H1 (cell line): Measurements from ENCODE around the gene BRD4. TPM values are rescaled to one million over a fixed set of nuclear protein-coding genes. Genes with fewer than 3 reads are reported as not detected.

Experiments
- CTCF ChIA-PET: fragments of 300-600 bp; sonication (Branson Sonifier 250); formaldehyde crosslinking; loops from one replicate; lab custom pipeline; 2021; ENCODE audit not compliant: partially characterized antibody; lab: Charles Lee
- POLR2A ChIA-PET: fragments of 300-600 bp; sonication (Branson Sonifier 250); formaldehyde crosslinking; loops from one replicate; lab custom pipeline; 2021; ENCODE audit warnings: inconsistent platforms; ENCODE audit not compliant: partially characterized antibody; lab: Charles Lee
- DNase-seq, 2 experiments: peaks; one replicate each; pipeline versions ENCODE4 v3.0.0 to v3.0.0-alpha.2; 2010 to 2022; ENCODE audit warnings: low spot score in 2 of 2, low read depth in 1 of 2, mixed read lengths in 1 of 2
- FAIRE-seq: peaks from 2 replicates; lab custom pipeline; 2011; peaks lifted over from hg19 to GRCh38; lab: Jason Lieb, UNC
- H2AFZ ChIP-seq: 2 replicates; pipeline ENCODE4 v1.8.1; 2012; ENCODE audit warnings: low read length, inconsistent platforms
- H2AK5ac ChIP-seq: 2 replicates; pipeline ENCODE4 v1.6.1; 2013; ENCODE audit warnings: low read depth, low read length
- H2BK120ac ChIP-seq: replicated peaks from 2 replicates; pipeline ENCODE3; 2013; ENCODE audit warnings: low read depth, low read length, inconsistent platforms
- H2BK12ac ChIP-seq: 2 replicates; pipeline ENCODE4 v1.6.1; 2013; ENCODE audit warnings: low read depth, low read length
- H2BK15ac ChIP-seq: 2 replicates; pipeline ENCODE4 v1.6.1; 2013; ENCODE audit warnings: low read length
- H2BK20ac ChIP-seq: 2 replicates; pipeline ENCODE4 v1.6.1; 2013; ENCODE audit warnings: low read length
- H2BK5ac ChIP-seq: 2 replicates; pipeline ENCODE4 v1.6.1; 2013; ENCODE audit warnings: low read depth, low read length
- H3K14ac ChIP-seq: 2 replicates; pipeline ENCODE4 v1.6.1; 2013; ENCODE audit warnings: inconsistent platforms; ENCODE audit not compliant: insufficient read length
- H3K18ac ChIP-seq: 2 replicates; pipeline ENCODE4 v1.6.1; 2013; ENCODE audit warnings: low read length; ENCODE audit errors: extremely low read depth
- H3K23ac ChIP-seq: 2 replicates; pipeline ENCODE4 v1.6.1; 2013; ENCODE audit warnings: inconsistent platforms; ENCODE audit not compliant: insufficient read length
- H3K23me2 ChIP-seq: 2 replicates; pipeline ENCODE4 v1.6.1; 2013; ENCODE audit warnings: low read depth, low read length
- H3K27ac ChIP-seq: 2 replicates; pipeline ENCODE4 v1.6.1; 2011; ENCODE audit warnings: low read depth, low read length, inconsistent platforms
- H3K27me3 ChIP-seq, 4 experiments: replicated peaks in 1 of 4; 1 replicate in 1 of 4; 2 replicates in 3 of 4; pipeline versions ENCODE4 v1.6.1 to v1.8.1; 2011 to 2013; ENCODE audit warnings: low read length in 3 of 4, mild to moderate bottlenecking in 3 of 4, inconsistent platforms in 2 of 4, mixed read lengths in 2 of 4, moderate library complexity in 1 of 4; ENCODE audit not compliant: control insufficient read depth in 3 of 4, insufficient read depth in 3 of 4; ENCODE audit errors: extremely low read depth in 1 of 4
- H3K36me3 ChIP-seq, 4 experiments: 2 replicates each; pipeline versions ENCODE4 v1.6.1 to v1.8.1; 2011 to 2013; ENCODE audit warnings: mild to moderate bottlenecking in 4 of 4, low read length in 3 of 4, moderate library complexity in 2 of 4, control low read depth in 1 of 4, inconsistent platforms in 1 of 4; ENCODE audit not compliant: insufficient read depth in 4 of 4, control insufficient read depth in 2 of 4
- H3K4ac ChIP-seq: replicated peaks from 2 replicates; pipeline ENCODE3; 2013; ENCODE audit warnings: low read length, low read depth, mixed read lengths, inconsistent platforms; ENCODE audit not compliant: insufficient read length
- H3K4me1 ChIP-seq, 4 experiments: replicated peaks in 1 of 4; 1 replicate in 1 of 4; 2 replicates in 3 of 4; pipeline versions ENCODE4 v1.6.1 to v1.8.1; 2011 to 2013; ENCODE audit warnings: low read length in 3 of 4, inconsistent platforms in 2 of 4, mixed read lengths in 1 of 4; ENCODE audit not compliant: insufficient read depth in 4 of 4, control insufficient read depth in 3 of 4
- H3K4me2 ChIP-seq, 2 experiments: 2 replicates each; pipeline versions ENCODE4 v1.6.1 to v1.8.1; 2011 to 2013; ENCODE audit warnings: low read depth in 2 of 2, low read length in 2 of 2, control low read depth in 1 of 2, inconsistent platforms in 1 of 2, mild to moderate bottlenecking in 1 of 2; ENCODE audit not compliant: insufficient read depth in 1 of 2
- H3K4me3 ChIP-seq, 4 experiments: fragments of 200-600, 300-600 bp in 1 of 4; sonication (generic), shearing (Covaris generic), sonication (Bioruptor Twin) in 1 of 4; 2 replicates each; pipeline versions ENCODE4 v1.5.1 to v1.8.1; 2011 to 2016; ENCODE audit warnings: low read length in 4 of 4, low read depth in 3 of 4, control low read depth in 2 of 4, inconsistent platforms in 2 of 4, mild to moderate bottlenecking in 2 of 4, mixed read lengths in 1 of 4, moderate library complexity in 1 of 4; ENCODE audit not compliant: insufficient read depth in 2 of 4; ENCODE audit errors: extremely low read depth in 1 of 4
- H3K56ac ChIP-seq: replicated peaks from 2 replicates; pipeline ENCODE3; 2013; ENCODE audit warnings: low read depth, mild to moderate bottlenecking, mixed read lengths, low read length, inconsistent platforms; ENCODE audit not compliant: insufficient read length
- H3K79me1 ChIP-seq: 2 replicates; pipeline ENCODE4 v1.6.1; 2013; ENCODE audit warnings: low read depth, low read length, control low read depth
- H3K79me2 ChIP-seq, 2 experiments: 2 replicates each; pipeline versions ENCODE4 v1.6.1 to v1.8.1; 2012 to 2013; ENCODE audit warnings: low read length in 2 of 2, mild to moderate bottlenecking in 2 of 2, inconsistent platforms in 1 of 2; ENCODE audit not compliant: insufficient read depth in 2 of 2, control insufficient read depth in 1 of 2
- H3K9ac ChIP-seq, 4 experiments: replicated peaks in 1 of 4; 1 replicate in 1 of 4; 2 replicates in 3 of 4; pipeline versions ENCODE4 v1.6.1 to v1.8.1; 2011 to 2013; ENCODE audit warnings: low read depth in 3 of 4, low read length in 3 of 4, control low read depth in 2 of 4, mild to moderate bottlenecking in 2 of 4, moderate library complexity in 2 of 4, inconsistent platforms in 1 of 4; ENCODE audit errors: extremely low read depth in 1 of 4
- H3K9me3 ChIP-seq, 2 experiments: 2 replicates each; pipeline versions ENCODE4 v1.6.1 to v1.8.1; 2012 to 2013; ENCODE audit warnings: mild to moderate bottlenecking in 2 of 2, moderate library complexity in 2 of 2, control low read depth in 1 of 2, inconsistent platforms in 1 of 2, low read depth in 1 of 2, low read length in 1 of 2, mixed read lengths in 1 of 2; ENCODE audit not compliant: insufficient read depth in 2 of 2
- H4K20me1 ChIP-seq, 2 experiments: replicated peaks in 1 of 2; 2 replicates each; pipeline versions ENCODE3 to v1.8.1; 2011 to 2013; ENCODE audit warnings: inconsistent platforms in 2 of 2, low read length in 2 of 2, mild to moderate bottlenecking in 1 of 2; ENCODE audit not compliant: insufficient read depth in 2 of 2, control insufficient read depth in 1 of 2
- H4K5ac ChIP-seq: 2 replicates; pipeline ENCODE4 v1.6.1; 2013; ENCODE audit warnings: low read length, low read depth, mixed read lengths, inconsistent platforms; ENCODE audit not compliant: insufficient read length
- H4K8ac ChIP-seq: 2 replicates; pipeline ENCODE4 v1.8.0; 2013; ENCODE audit warnings: mild to moderate bottlenecking, moderate library complexity, low read length, inconsistent platforms; ENCODE audit not compliant: insufficient read depth; ENCODE audit errors: extremely low read depth
- H4K91ac ChIP-seq: replicated peaks from 2 replicates; pipeline ENCODE3; 2013; ENCODE audit warnings: low read length, mixed read lengths, inconsistent platforms; ENCODE audit not compliant: insufficient read length
- EZH2 ChIP-seq: fragments of 200-600 bp; sonication (generic); IDR thresholded peaks from 2 replicates; pipeline ENCODE4 v1.7.1; 2012; ENCODE audit warnings: low read depth, mild to moderate bottlenecking, moderate library complexity, low read length, inconsistent platforms; ENCODE audit not compliant: severe bottlenecking
- GABPA ChIP-seq: IDR thresholded peaks from 2 replicates; pipeline ENCODE4 v1.6.1; 2011; ENCODE audit warnings: mild to moderate bottlenecking, low read length, moderate library complexity, borderline replicate concordance; ENCODE audit not compliant: insufficient read depth
- WGBS, 2 experiments: shearing (Covaris generic) in 1 of 2; methylation state at CpG; one replicate each; pipeline versions ENCODE4 v1.1.6 to v1.1.7; 2013 to 2015; ENCODE audit warnings: low lambda C conversion rate in 2 of 2, mixed read lengths in 2 of 2, inconsistent platforms in 1 of 2, low coverage in 1 of 2, missing lambda C conversion rate in 1 of 2; ENCODE audit not compliant: insufficient replicate concordance in 2 of 2, insufficient coverage in 1 of 2, insufficient read length in 1 of 2; ENCODE audit errors: extremely low coverage in 1 of 2, missing lambda C conversion rate in 1 of 2; 5-methylcytosine and 5-hydroxymethylcytosine counted together
- polyA plus RNA-seq, 7 experiments: library from polyadenylated mRNA; depleted of rRNA in 3 of 7; stranded (reverse) in 5 of 7; unstranded in 2 of 7; fragments of >200 nt in 5 of 7; fragments of 200-250 nt in 2 of 7; gene quantifications; 1 replicate in 5 of 7; 2 replicates in 1 of 7; 4 replicates in 1 of 7; pipeline versions ENCODE4 v1.2.1 to v1.2.3, GENCODE V29; 2011 to 2013; ENCODE audit warnings: missing spikeins in 2 of 7, mixed read lengths in 2 of 7
- total RNA-seq: library from RNA; stranded (reverse); fragmentation: NEBNext Ultra II Directional; extraction: Animal tissue kit (Norgen Biotek cat#: 25700); gene quantifications from 2 replicates; pipeline ENCODE4 v1.2.1, GENCODE V29; 2021

Gene BRD4
- total and polyA plus RNA-seq, 2 of the 8 experiments (the other 6 are each of a cell fraction or from before 2014, with no cell fraction given) = 14.1 to 146 TPM

DNA sequence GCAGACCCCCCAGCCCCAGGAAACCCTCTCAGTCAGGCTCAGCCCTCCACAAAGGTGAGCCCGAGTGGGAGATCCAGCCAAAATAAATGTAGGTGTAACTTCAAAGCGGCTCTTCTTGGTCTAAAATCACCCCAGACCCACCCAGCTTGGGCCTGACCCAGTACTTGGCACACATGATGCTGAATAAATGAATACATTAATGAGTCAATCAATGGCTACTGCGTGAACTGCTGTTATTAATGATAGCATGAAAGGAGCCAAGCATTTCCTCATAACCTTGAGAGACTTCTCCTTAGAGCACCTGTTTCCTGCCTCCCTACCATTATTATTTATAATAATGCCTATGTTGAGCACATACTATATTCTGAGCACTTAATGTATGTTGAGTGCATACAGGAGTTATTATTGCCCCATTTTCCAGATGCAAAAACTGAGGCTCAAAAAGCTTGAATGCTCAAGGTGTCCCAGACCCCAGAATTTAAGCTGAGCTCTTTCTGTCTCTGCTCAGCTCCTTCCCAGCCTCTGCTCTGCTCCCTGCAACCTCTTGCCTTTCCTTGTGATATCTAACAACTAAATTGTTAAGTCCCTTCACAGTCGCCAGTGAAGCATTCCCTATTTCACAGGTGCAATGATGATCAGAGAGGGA is 135.9 kb downstream of the BRD4 start:
- peaks cover 6 to 44% of the 10 kb centered on the region in 2 experiments; a peak in 3 of 4 replicates for H3K79me2 ChIP-seq
- CTCF ChIA-PET = interaction anchor here (0.6 to 3.3 kb wide), 16 partner anchors 13 to 646 kb away, joined by 3 to 11 read pairs (median 4); no protein-coding TSS in a partner anchor
- FAIRE-seq = no peak

More for the DNA sequence above, 135.9 kb downstream of the BRD4 start:
- Histone ChIP-seq H3K4me1 (peaks cover 4 to 17% (median 10%) of the 10 kb centered on the region in 4 experiments), H3K56ac (no peak overlapping the region), H3K9me3 (no peaks in the 10 kb centered on the region), H4K91ac (no peak overlapping the region), H3K27ac (no peak overlapping the region), H3K4me3 (peak overlapping the region; percentile 21 to 80 (median 56); a peak in 5 of 8 replicates)
- no peak for TF ChIP-seq EZH2
- TF ChIP-seq GABPA = no peak
- TF ChIP-seq, all 59 proteins: peak for 0
- no peak overlapping the region for H4K8ac ChIP-seq
- peaks cover 6 to 35% of the 10 kb centered on the region in 2 experiments for H4K20me1 ChIP-seq
- no peak overlapping the region for H3K9ac ChIP-seq
- H4K5ac ChIP-seq = peak overlapping the region; percentile 77
- H2BK120ac ChIP-seq = no peak overlapping the region
- no peak overlapping the region for H2BK20ac ChIP-seq
- no peak overlapping the region for H3K23ac ChIP-seq
- peaks cover 7 to 36% (median 21%) of the 10 kb centered on the region in 4 experiments; a peak in 7 of 8 replicates for H3K36me3 ChIP-seq
- no peak for DNase-seq
- peak overlapping the region; percentile 71 to 77 for H3K4me2 ChIP-seq
- H3K23me2 ChIP-seq = peaks cover 12% of the 10 kb centered on the region
- H2BK5ac ChIP-seq = no peak overlapping the region
- H3K27me3 ChIP-seq = peaks cover 0 to under 1% (median 0%) of the 10 kb centered on the region in 4 experiments; a peak in 1 of 7 replicates
- H3K79me1 ChIP-seq = peaks cover 14% of the 10 kb centered on the region
- WGBS, 2 experiments = 43% methylated on average over 4 of the region's 4 CpGs; no CpG with 5 or more reads in 1 of the 2 experiments
- no peak overlapping the region for H2AFZ ChIP-seq
- H2BK12ac ChIP-seq = no peak overlapping the region
- no peak overlapping the region for H3K18ac ChIP-seq
- POLR2A ChIA-PET = interaction anchor here (0.6 to 7.1 kb wide), 22 partner anchors 9 to 223 kb away, joined by 3 to 58 read pairs (median 4); partner anchors contain the start of gene EPHX3
- no peak overlapping the region for H3K14ac ChIP-seq
- no peak overlapping the region for H3K4ac ChIP-seq
- H2AK5ac ChIP-seq = no peak overlapping the region
- no peak overlapping the region for H2BK15ac ChIP-seq
